ENCODE measurements around the gene RFPL2.
A peak's percentile ranks its signal among the peaks of the same experiment; 100 is the strongest.

Gene RFPL2

GRCh38 chr22:32207971-32208480 is 3.2 kb upstream of the RFPL2 start:
- no peak for TF ChIP-seq CTCF (IDR thresholded peaks at IDR 0.05; ENCODE audit: low read depth, low read length, missing control alignments)
- H3K4me3 ChIP-seq (ENCODE audit: low read depth, low read length) = no peak overlapping the region
- DNase-seq (ENCODE audit: low read depth) = no peak

GRCh38 chr22:32206774-32207758 is 2.2 kb upstream of the RFPL2 start:
- H3K4me3 ChIP-seq (ENCODE audit: low read depth, low read length) = no peak overlapping the region
- peak; percentile 88 for TF ChIP-seq CTCF (IDR thresholded peaks at IDR 0.05; ENCODE audit: low read depth, low read length, missing control alignments)
- DNase-seq (ENCODE audit: low read depth) = peak; percentile 10

- no peak for TF ChIP-seq CTCF (IDR thresholded peaks at IDR 0.05; ENCODE audit: low read depth, low read length, missing control alignments)
- no peak overlapping the region for H3K4me3 ChIP-seq (ENCODE audit: low read depth, low read length)
- DNase-seq (ENCODE audit: low read depth) = no peak
Observed at GRCh38 chr22:32205974-32206773, 1.3 kb upstream of the RFPL2 start.

GRCh38 chr22:32204040-32204855 is 625 bp downstream of the RFPL2 start:
- TF ChIP-seq CTCF (IDR thresholded peaks at IDR 0.05; ENCODE audit: low read depth, low read length, missing control alignments) = no peak
- no peak overlapping the region for H3K4me3 ChIP-seq (ENCODE audit: low read depth, low read length)
- no peak for DNase-seq (ENCODE audit: low read depth)

GRCh38 chr22:32203181-32204039 is 1.5 kb downstream of the RFPL2 start:
- TF ChIP-seq CTCF (IDR thresholded peaks at IDR 0.05; ENCODE audit: low read depth, low read length, missing control alignments) = no peak
- DNase-seq (ENCODE audit: low read depth) = no peak
- no peak overlapping the region for H3K4me3 ChIP-seq (ENCODE audit: low read depth, low read length)
